ENCODE measurements around the gene ANKRD44.
A peak's percentile ranks its signal among the peaks of the same experiment; 100 is the strongest.

Gene ANKRD44

GRCh38 chr2:197309691-197310231, 819 bp downstream of the ANKRD44 start:
- H3K4me3 ChIP-seq (ENCODE audit: low read depth, low read length) = peak overlapping the region; percentile 61
- TF ChIP-seq, protein P1, sequence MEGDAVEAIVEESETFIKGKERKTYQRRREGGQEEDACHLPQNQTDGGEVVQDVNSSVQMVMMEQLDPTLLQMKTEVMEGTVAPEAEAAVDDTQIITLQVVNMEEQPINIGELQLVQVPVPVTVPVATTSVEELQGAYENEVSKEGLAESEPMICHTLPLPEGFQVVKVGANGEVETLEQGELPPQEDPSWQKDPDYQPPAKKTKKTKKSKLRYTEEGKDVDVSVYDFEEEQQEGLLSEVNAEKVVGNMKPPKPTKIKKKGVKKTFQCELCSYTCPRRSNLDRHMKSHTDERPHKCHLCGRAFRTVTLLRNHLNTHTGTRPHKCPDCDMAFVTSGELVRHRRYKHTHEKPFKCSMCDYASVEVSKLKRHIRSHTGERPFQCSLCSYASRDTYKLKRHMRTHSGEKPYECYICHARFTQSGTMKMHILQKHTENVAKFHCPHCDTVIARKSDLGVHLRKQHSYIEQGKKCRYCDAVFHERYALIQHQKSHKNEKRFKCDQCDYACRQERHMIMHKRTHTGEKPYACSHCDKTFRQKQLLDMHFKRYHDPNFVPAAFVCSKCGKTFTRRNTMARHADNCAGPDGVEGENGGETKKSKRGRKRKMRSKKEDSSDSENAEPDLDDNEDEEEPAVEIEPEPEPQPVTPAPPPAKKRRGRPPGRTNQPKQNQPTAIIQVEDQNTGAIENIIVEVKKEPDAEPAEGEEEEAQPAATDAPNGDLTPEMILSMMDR (IDR thresholded peaks at IDR 0.05; ENCODE audit: borderline replicate concordance, insufficient read depth, low read depth, low read length) = no peak

- TF ChIP-seq, protein P1 (IDR thresholded peaks at IDR 0.05; ENCODE audit: borderline replicate concordance, insufficient read depth, low read depth, low read length) = no peak
- peak overlapping the region; percentile 61 for H3K4me3 ChIP-seq (ENCODE audit: low read depth, low read length)
Observed at GRCh38 chr2:197308996-197309690, 1.4 kb downstream of the ANKRD44 start.

- TF ChIP-seq, protein P1 (IDR thresholded peaks at IDR 0.05; ENCODE audit: borderline replicate concordance, insufficient read depth, low read depth, low read length) = no peak
- H3K4me3 ChIP-seq (ENCODE audit: low read depth, low read length) = peak overlapping the region; percentile 61
Observed at GRCh38 chr2:197308585-197308984, 2.0 kb downstream of the ANKRD44 start.

- TF ChIP-seq, protein P1 (IDR thresholded peaks at IDR 0.05; ENCODE audit: borderline replicate concordance, insufficient read depth, low read depth, low read length) = no peak
- peak overlapping the region; percentile 61 for H3K4me3 ChIP-seq (ENCODE audit: low read depth, low read length)
Observed at GRCh38 chr2:197307933-197308521, 2.6 kb downstream of the ANKRD44 start.

DNA sequence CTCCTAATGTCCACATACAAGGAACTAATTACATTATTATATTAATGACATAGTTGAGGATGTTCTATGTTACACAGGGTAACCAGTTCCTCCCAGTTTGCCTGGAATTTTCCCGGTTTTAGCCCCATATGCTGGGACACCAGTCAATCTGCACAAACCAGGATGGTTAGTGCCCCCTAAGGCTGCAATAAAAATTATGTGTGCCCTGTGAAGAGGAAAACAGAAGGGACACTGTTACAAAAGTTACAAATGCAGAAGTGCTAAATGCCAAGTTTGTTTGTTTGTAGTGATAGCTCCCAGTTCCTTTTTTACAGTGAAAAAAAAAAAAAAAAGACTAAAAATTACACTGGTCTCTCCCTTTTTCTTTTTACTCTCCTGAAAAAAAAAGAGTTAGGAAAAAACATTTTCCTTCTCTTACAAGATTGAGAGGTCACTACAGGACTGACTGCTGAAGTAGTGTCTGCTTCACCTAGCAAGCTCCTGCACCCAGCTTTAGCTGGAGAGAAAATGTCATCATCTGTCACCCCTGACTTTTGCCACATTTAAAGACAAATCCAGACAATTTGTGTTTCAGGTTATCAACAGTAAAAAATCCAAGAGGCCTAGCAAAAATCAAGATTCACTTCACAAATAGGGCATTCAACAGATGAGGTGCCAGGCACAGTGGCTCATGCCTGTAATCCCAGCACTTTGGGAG, 3.2 kb downstream of the ANKRD44 start:
- peak overlapping the region; percentile 33 for H3K4me3 ChIP-seq (ENCODE audit: low read depth, low read length)

GRCh38 chr2:197306696-197307040, 3.9 kb downstream of the ANKRD44 start:
- TF ChIP-seq, protein P1 (IDR thresholded peaks at IDR 0.05; ENCODE audit: borderline replicate concordance, insufficient read depth, low read depth, low read length) = no peak
- H3K4me3 ChIP-seq (ENCODE audit: low read depth, low read length) = peak overlapping the region; percentile 36

More for the DNA sequence above, 3.2 kb downstream of the ANKRD44 start:
- TF ChIP-seq, protein P1 (IDR thresholded peaks at IDR 0.05; ENCODE audit: borderline replicate concordance, insufficient read depth, low read depth, low read length) = peak; percentile 11; the same call in 1 of the 2 replicates

Data from GM12875 (cell line).